GM12864 (cell line): Measurements from ENCODE around the gene BEND5.
A peak's percentile ranks its signal among the peaks of the same experiment; 100 is the strongest.

Experiments used
- DNase-seq: peaks from one replicate; pipeline ENCODE4 v3.0.0-alpha.2; 2011; ENCODE audit warnings: low read depth
- H3K4me3 ChIP-seq: 2 replicates; pipeline ENCODE4 v1.5.1; 2011; ENCODE audit warnings: mild to moderate bottlenecking, low read depth, low read length, control low read depth
- CTCF ChIP-seq: IDR thresholded peaks from 2 replicates; pipeline ENCODE4 v1.5.1; 2011; ENCODE audit warnings: low read depth, mild to moderate bottlenecking, moderate library complexity, low read length, control low read depth, inconsistent platforms; ENCODE audit errors: missing control alignments

Gene BEND5

GRCh38 chr1:48695161-48695560, 81.5 kb downstream of the BEND5 start:
- TF ChIP-seq CTCF: no peak
- no peak overlapping the region for H3K4me3 ChIP-seq
- DNase-seq: no peak

DNA sequence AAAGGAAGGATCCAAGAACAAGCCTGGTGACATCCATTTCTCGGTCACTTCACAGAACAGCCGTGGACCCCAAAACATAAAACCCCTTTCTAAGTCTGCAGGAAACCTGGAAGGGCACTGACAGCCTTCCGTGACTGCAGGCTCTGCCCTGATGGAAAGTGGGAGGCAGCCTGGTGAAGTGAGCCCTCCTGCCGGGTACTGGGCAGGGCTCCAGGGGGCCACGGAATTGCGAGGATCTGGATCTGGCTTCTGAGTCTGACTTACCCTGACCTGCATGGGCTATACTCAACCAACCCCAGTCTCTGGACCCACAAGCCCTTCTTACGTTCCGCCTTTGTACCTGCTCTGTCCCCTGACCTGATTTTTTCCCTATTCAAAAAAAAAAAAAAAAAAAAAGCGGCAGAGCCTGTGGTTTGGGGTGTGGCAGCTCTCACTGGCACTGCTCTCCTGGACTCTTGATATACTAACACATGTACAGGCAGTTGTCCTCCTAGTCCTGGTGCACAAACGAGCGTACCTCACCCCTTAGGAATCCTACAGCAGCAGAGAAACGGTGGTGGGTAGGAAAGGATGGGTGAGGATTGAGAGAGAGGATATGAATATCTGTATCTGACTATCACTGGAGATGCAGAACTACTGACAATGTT, 82.9 kb downstream of the BEND5 start:
- H3K4me3 ChIP-seq: no peak overlapping the region
- DNase-seq: no peak
- no peak for TF ChIP-seq CTCF

- no peak for TF ChIP-seq CTCF
Measured at GRCh38 chr1:48693180-48693579, 83.5 kb downstream of the BEND5 start.

DNA sequence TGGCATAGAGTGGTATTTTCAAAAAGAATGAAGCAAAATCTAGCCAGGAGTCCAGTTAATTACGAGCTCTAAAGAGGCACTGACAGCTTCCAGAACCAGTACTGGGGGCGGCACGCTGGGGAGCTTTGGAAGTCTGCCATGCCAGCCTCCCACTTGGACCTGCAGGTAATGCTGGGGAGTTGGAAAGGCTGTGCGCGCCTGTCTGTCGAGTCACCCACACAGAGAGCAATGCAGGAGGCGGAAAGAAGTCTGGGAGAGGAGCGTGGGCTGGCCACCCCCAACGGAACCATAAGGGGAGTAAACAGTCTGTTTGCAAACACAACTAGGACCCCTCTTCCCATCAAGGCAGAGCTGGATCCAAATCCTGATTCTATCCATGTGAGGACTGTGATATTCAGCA, 84.5 kb downstream of the BEND5 start:
- TF ChIP-seq CTCF: no peak
- DNase-seq: no peak

More at GRCh38 chr1:48693180-48693579, 83.5 kb downstream of the BEND5 start:
- H3K4me3 ChIP-seq: no peak overlapping the region
- DNase-seq: no peak

GRCh38 chr1:48691429-48692001, 85.2 kb downstream of the BEND5 start:
- TF ChIP-seq CTCF: no peak
- H3K4me3 ChIP-seq: no peak overlapping the region
- DNase-seq: no peak

More for the DNA sequence above, 84.5 kb downstream of the BEND5 start:
- H3K4me3 ChIP-seq: no peak overlapping the region

- no peak for DNase-seq
- H3K4me3 ChIP-seq: no peak overlapping the region
- TF ChIP-seq CTCF: peak; percentile 65
Measured at GRCh38 chr1:48688102-48688760, 88.5 kb downstream of the BEND5 start.
